NCI-H526 (cell line): ENCODE measurements around the gene RBM19.

Source experiments
- DNase-seq, 2 experiments: peaks; one replicate each; lab custom pipeline; 2025; lab: John Stamatoyannopoulos, UW

The RBM19 gene

GRCh38 chr12:113778432-113779132 lies 187.5 kb downstream of the RBM19 start:
- DNase-seq = no peak

DNA sequence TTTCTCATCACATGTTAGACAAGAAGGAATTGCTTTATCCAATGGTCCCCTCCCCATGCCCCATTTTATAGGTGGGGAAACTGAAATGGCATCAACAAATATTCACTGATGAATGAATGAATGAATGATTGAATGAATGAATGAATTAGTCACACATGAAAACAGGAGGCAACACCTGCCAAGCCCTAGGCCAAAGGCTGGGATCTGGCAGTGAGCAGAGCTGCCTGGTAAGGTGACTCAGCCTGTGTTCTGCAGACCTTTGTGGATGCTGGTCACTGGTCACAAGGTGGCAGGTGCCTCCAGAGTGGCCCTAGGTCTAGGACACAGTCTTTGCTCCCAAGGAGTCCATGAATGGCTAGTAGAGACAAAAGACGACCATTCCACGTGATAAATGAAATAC lies 188.4 kb downstream of the RBM19 start:
- DNase-seq = no peak

- DNase-seq = no peak
Observed at GRCh38 chr12:113776536-113776935, 189.6 kb downstream of the RBM19 start.

DNA sequence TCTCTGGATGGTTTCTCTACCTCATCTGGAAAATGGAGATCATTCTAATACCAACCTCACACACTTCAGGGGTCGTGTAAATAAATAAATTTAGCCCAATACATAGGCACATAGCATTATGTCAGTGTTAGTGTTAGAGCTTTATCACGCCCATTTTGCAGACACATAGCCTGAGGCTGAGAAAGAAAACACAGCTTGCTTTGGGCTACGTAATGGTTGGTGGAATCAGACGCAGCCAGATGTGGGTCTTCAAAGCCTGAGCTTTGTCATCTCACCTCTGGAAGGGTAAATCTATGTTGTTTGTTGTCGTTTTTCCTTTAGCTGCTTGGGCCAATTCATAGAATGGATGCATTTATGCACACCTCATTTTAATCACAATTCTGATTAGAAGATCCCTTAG lies 191.6 kb downstream of the RBM19 start:
- DNase-seq = no peak

DNA sequence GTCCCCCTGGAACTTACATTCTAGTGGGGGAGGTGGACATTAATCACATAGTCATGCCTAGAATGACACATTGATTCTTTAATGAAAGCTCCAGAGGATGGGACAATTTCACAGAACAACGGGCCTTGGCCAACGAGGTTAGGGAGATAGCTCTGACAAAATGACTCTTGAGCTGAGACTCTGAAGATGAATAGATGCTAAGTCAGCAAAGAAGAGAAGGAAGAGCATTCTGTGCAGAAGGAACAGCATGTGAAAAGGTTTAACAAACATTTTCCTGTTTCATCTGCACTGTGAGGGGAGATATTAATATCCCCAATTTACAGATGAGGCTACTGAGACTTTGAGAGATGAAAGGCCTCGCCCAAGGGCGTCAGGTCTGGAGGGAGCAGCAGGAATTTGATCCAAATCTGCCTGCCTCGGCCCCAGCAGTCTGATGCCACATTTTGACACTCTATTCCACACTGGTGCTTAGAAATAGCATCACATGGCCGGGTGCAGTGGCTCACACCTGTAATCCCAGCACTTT lies 193.6 kb downstream of the RBM19 start:
- no peak for DNase-seq

DNA sequence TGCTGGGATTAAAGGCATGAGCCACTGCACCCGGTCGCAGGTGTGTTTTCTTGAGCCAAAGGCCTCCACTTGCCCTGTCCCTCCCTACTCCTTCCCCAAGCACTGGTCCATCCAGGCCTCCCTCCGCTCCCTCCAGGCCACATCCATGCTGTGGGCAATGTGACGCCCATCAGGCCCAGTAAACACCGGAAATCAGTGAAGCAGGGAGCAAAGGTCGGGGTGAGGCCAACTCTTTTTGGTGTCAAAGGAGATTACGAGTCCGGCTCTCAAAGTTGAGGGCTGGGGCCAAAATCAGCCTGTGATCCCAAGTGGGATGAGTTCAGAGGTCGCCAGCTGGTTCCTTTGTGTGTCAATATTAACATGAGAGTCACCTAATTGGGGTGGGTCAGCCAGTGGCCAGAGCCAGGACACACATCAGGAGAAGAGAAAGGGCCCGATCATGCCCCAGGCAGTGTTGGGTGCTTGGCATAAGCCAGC lies 195.7 kb downstream of the RBM19 start:
- DNase-seq = no peak

- no peak for DNase-seq
Observed at GRCh38 chr12:113769305-113769704, 196.8 kb downstream of the RBM19 start.

DNA sequence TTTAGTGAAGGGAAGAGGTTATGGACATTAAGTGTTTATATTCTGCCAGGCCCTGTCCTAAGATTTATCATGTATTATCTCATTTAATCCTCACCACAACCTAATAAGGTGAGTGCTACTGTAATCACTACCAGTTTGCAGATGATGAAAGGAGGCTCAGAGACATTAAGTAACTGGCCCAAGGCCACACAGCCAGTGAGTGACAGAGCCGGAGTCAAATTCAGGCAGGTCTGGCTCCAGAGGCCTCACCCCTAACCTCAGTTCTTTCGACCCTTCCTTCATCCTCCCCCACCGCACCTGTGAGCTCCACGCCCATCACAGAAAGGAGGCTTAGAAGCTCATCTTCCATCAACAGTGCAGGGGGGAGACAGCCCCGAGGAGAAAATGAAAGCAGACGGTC lies 197.3 kb downstream of the RBM19 start:
- no peak for DNase-seq

- peak in 1 of 2 experiments; percentile 47 for DNase-seq
Observed at GRCh38 chr12:113766879-113767878, 198.9 kb downstream of the RBM19 start.
